T-cell (primary cell): ENCODE data around the gene IFNA14. TPM values are rescaled to one million over a fixed set of nuclear protein-coding genes. Genes with fewer than 3 reads are reported as not detected.

Experiments used
- total RNA-seq, 35 experiments: library from RNA in 6 of 35; stranded (reverse) in 6 of 35; fragments of 120-200 nt in 1 of 35; gene quantifications; one replicate each; pipeline versions ENCODE4 v1.2.1 to v1.2.4 and lab custom pipeline; 2013 to 2026

The IFNA14 gene
- total RNA-seq, 5 donors from 2014 or later (not counting 1 experiment from before 2014, with no cell fraction given): not detected

Other genes starting within 250 kb of the IFNA14 start
- gene HACD4, start 208.4 kb downstream of the IFNA14 start, total RNA-seq: 10 to 100 TPM in 3 of 5 donors, 1 to 10 TPM in 2; 8.9 to 11.8 (median 10.2) TPM
- not detected for gene IFNB1, start 162.1 kb downstream of the IFNA14 start, total RNA-seq
- gene IFNW1, start 98.2 kb downstream of the IFNA14 start, total RNA-seq: not detected
- gene IFNA21, start 73.3 kb downstream of the IFNA14 start, total RNA-seq: not detected
- gene IFNA4, start 52.4 kb downstream of the IFNA14 start, total RNA-seq: not detected
- gene IFNA7, start 37.8 kb downstream of the IFNA14 start, total RNA-seq: not detected
- gene IFNA10, start 32.9 kb downstream of the IFNA14 start, total RNA-seq: not detected
- not detected for gene IFNA16, start 22.7 kb downstream of the IFNA14 start, total RNA-seq
- not detected for gene IFNA17, start 11.8 kb downstream of the IFNA14 start, total RNA-seq
- gene IFNA5, start 65.3 kb upstream of the IFNA14 start, total RNA-seq: under 1 TPM in 1 of 5 donors, not detected in 4; 0.29 TPM
- 10 to 100 TPM; 14.1 to 27.7 (median 26.0) TPM for gene KLHL9, start 95.4 kb upstream of the IFNA14 start, total RNA-seq
- gene IFNA6, start 110.9 kb upstream of the IFNA14 start, total RNA-seq: not detected
- not detected for gene IFNA13, start 128.1 kb upstream of the IFNA14 start, total RNA-seq
- not detected for gene IFNA2, start 145.4 kb upstream of the IFNA14 start, total RNA-seq
- gene IFNA8, start 169.1 kb upstream of the IFNA14 start, total RNA-seq: not detected
- not detected for gene IFNA1, start 200.4 kb upstream of the IFNA14 start, total RNA-seq
- under 1 TPM in 2 of 5 donors, not detected in 3; 0.16 to 0.25 TPM for gene IFNE, start 242.3 kb upstream of the IFNA14 start, total RNA-seq